Gastrocnemius medialis (tissue), 4 donors: ENCODE results near the gene FBXL16.

ENCODE experiments used
- CTCF ChIP-seq, 5 experiments: fragments of 450-650 bp in 3 of 5; fragments of 200-600 bp in 2 of 5; sonication (generic) in 2 of 5; IDR thresholded peaks in 4 of 5; conservative IDR thresholded peaks in 1 of 5; 1 replicate in 4 of 5; 2 replicates in 1 of 5; pipeline ENCODE4 v1.5.1; 2016 to 2019; ENCODE audit warnings: antibody characterized with exemption in 5 of 5, mild to moderate bottlenecking in 3 of 5, moderate library complexity in 3 of 5
- POLR2A ChIP-seq, 2 donors: fragments of 450-650 bp; IDR thresholded peaks; one replicate each; pipeline ENCODE4 v1.6.1; 2017; ENCODE audit warnings: antibody characterized with exemption in 2 of 2, mild to moderate bottlenecking in 2 of 2, moderate library complexity in 2 of 2

- TF ChIP-seq CTCF (IDR thresholded peaks at IDR 0.05 in 4 of 5, conservative IDR thresholded peaks at IDR 0.05 in 1 of 5) (no peak), POLR2A (IDR thresholded peaks at IDR 0.05) (no peak)
These were observed 37.0 kb downstream of the FBXL16 start for GRCh38 chr16:668519-669171.
